ENCODE results near the gene PICK1.
A peak's percentile ranks its signal among the peaks of the same experiment; 100 is the strongest.

Gene PICK1

GRCh38 chr22:38056969-38057891, at the start of gene PICK1 (continued):
- TF ChIP-seq PRDM2 (tag by site-specific recombination; IDR thresholded peaks at IDR 0.05; ENCODE audit: borderline replicate concordance) (no peak), GFI1B (tag by site-specific recombination; IDR thresholded peaks at IDR 0.05) (no peak), ZNF2 (tag by site-specific recombination; IDR thresholded peaks at IDR 0.05) (0 out of 2 replicates have a peak, but pooled peaks have one; percentile 21), ZNF747 (tag by site-specific recombination; IDR thresholded peaks at IDR 0.05) (no peak), SCRT2 (tag by site-specific recombination; IDR thresholded peaks at IDR 0.05) (no peak), ZNF157 (tag by site-specific recombination; IDR thresholded peaks at IDR 0.05) (no peak), PRDM10 (tag by site-specific recombination; IDR thresholded peaks at IDR 0.05) (peak; percentile 91), ZBTB21 (tag by site-specific recombination; IDR thresholded peaks at IDR 0.05) (peak; percentile 74), EGR2 (tag by site-specific recombination; IDR thresholded peaks at IDR 0.05; ENCODE audit: low read depth) (no peak), ZNF423 (tag by site-specific recombination; IDR thresholded peaks at IDR 0.05) (no peak), GLIS1 (tag by site-specific recombination; IDR thresholded peaks at IDR 0.05) (no peak; the same call in 1 of the 2 replicates), ATF2 (tag by site-specific recombination; IDR thresholded peaks at IDR 0.05; ENCODE audit: low read depth) (no peak), ZNF548 (tag by site-specific recombination; IDR thresholded peaks at IDR 0.05) (no peak), ZNF555 (tag by site-specific recombination; conservative IDR thresholded peaks at IDR 0.05) (no peak), ZNF10 (tag by site-specific recombination; IDR thresholded peaks at IDR 0.05) (no peak), ZNF324 (tag by site-specific recombination; IDR thresholded peaks at IDR 0.05) (no peak), ZNF221 (tag by site-specific recombination; IDR thresholded peaks at IDR 0.05; ENCODE audit: borderline replicate concordance) (no peak), ZBTB20 (tag by site-specific recombination; IDR thresholded peaks at IDR 0.05) (peak; percentile 72; the same call in 1 of the 2 replicates), ZNF558 (tag by site-specific recombination; IDR thresholded peaks at IDR 0.05) (no peak), ZNF26 (tag by site-specific recombination; IDR thresholded peaks at IDR 0.05) (no peak), KLF17 (tag by site-specific recombination; IDR thresholded peaks at IDR 0.05) (peak; percentile 51; the same call in 1 of the 2 replicates)
